Measurements from ENCODE around the gene PTGER1. TPM values are rescaled to one million over a fixed set of nuclear protein-coding genes. Genes with fewer than 3 reads are reported as not detected.

Gene PTGER1
- total RNA-seq, 1 experiment from 2014 or later: 0.92 TPM

Small RNA genes within 50 kb of the gene (small RNA-seq; reads per million reads assigned to genes)
- 0 to 0.06 reads per million in 2 experiments for gene SNRPGP15

Other genes with a start within 250 kb of the PTGER1 start
- 38.0 and 40.4 TPM in 2 replicates for gene ADGRE5, start 93.9 kb downstream of the PTGER1 start, total RNA-seq (2014; rRNA removed; shearing (Covaris generic))
- gene DDX39A, start 56.0 kb downstream of the PTGER1 start, total RNA-seq (2014; rRNA removed; shearing (Covaris generic)): 85.6 and 89.1 TPM in 2 replicates
- gene PKN1, start 42.0 kb downstream of the PTGER1 start, total RNA-seq (2014; rRNA removed; shearing (Covaris generic)): 72.8 and 77.4 TPM in 2 replicates
- gene GIPC1, start 20.8 kb upstream of the PTGER1 start, total RNA-seq (2014; rRNA removed; shearing (Covaris generic)): 55.0 and 58.7 TPM in 2 replicates
- 51.5 and 57.1 TPM in 2 replicates for gene DNAJB1, start 43.0 kb upstream of the PTGER1 start, total RNA-seq (2014; rRNA removed; shearing (Covaris generic))
- gene TECR, start 54.2 kb upstream of the PTGER1 start, total RNA-seq (2014; rRNA removed; shearing (Covaris generic)): 53.8 and 59.1 TPM in 2 replicates
- 116 and 139 TPM in 2 replicates for gene NDUFB7, start 96.7 kb upstream of the PTGER1 start, total RNA-seq (2014; rRNA removed; shearing (Covaris generic))
- not detected in 2 replicates for gene CLEC17A, start 107.7 kb upstream of the PTGER1 start, total RNA-seq (2014; rRNA removed; shearing (Covaris generic))
- gene ADGRE3, start 199.5 kb upstream of the PTGER1 start, total RNA-seq (2014; rRNA removed; shearing (Covaris generic)): not detected in 2 replicates
- 6.6 and 9.4 TPM in 2 replicates for gene ZNF333, start 214.7 kb upstream of the PTGER1 start, total RNA-seq (2014; rRNA removed; shearing (Covaris generic))